Middle frontal gyrus (tissue), 1 donor: ENCODE measurements around the gene MXRA8.
A peak's percentile ranks its signal among the peaks of the same experiment; 100 is the strongest.

Source experiments
- DNase-seq: peaks from one replicate; pipeline ENCODE4 v3.0.0-alpha.2; 2015; ENCODE audit warnings: low spot score; ENCODE audit errors: extremely low spot score

MXRA8 gene

GRCh38 chr1:1336931-1337792 is 21.2 kb downstream of the MXRA8 start:
- DNase-seq = no peak

GRCh38 chr1:1336446-1336845 is 21.9 kb downstream of the MXRA8 start:
- no peak for DNase-seq

GRCh38 chr1:1335792-1336248 is 22.5 kb downstream of the MXRA8 start:
- no peak for DNase-seq

- DNase-seq = no peak
Observed at GRCh38 chr1:1335283-1335682, 23.1 kb downstream of the MXRA8 start.

- DNase-seq = no peak
Observed at GRCh38 chr1:1334835-1335234, 23.5 kb downstream of the MXRA8 start.

GRCh38 chr1:1333551-1334241 is 24.7 kb downstream of the MXRA8 start:
- no peak for DNase-seq

- no peak for DNase-seq
Observed at GRCh38 chr1:1332774-1333480, 25.4 kb downstream of the MXRA8 start.

GRCh38 chr1:1332031-1332755 is 26.2 kb downstream of the MXRA8 start:
- DNase-seq = no peak

GRCh38 chr1:1331068-1331965 is 27.0 kb downstream of the MXRA8 start, which contains the start of gene TAS1R3:
Gene TAS1R3 (plus strand): TSS chr1:1331280. CDS start chr1:1331346, 66 bp downstream.
- DNase-seq = no peak

GRCh38 chr1:1330366-1331067 is 27.8 kb downstream of the MXRA8 start:
- no peak for DNase-seq

GRCh38 chr1:1329304-1330210 is 28.8 kb downstream of the MXRA8 start:
- no peak for DNase-seq

- no peak for DNase-seq
Observed at GRCh38 chr1:1328254-1328653, 30.1 kb downstream of the MXRA8 start.

- DNase-seq = no peak
Observed at GRCh38 chr1:1327291-1327690, 31.1 kb downstream of the MXRA8 start.

GRCh38 chr1:1326075-1326605 is 32.2 kb downstream of the MXRA8 start:
- DNase-seq = no peak

- no peak for DNase-seq
Observed at GRCh38 chr1:1325288-1326074, 32.9 kb downstream of the MXRA8 start.

GRCh38 chr1:1324524-1325287 is 33.6 kb downstream of the MXRA8 start, which contains the start of the genes CPTP and INTS11:
Gene CPTP (plus strand): TSS chr1:1324802. CDS start chr1:1326911, 2,109 bp downstream.
Gene INTS11 (minus strand): TSS chr1:1324660. CDS start chr1:1324608, 52 bp downstream.
- DNase-seq = peak; percentile 84
